Activated naive CD4-positive, alpha-beta T cell treated with anti-CD3 and anti-CD28 coated beads, Interleukin-2, amount 50 U/mL, for 24 hours (primary cell): ENCODE measurements around the gene HMCN1.
A peak's percentile ranks its signal among the peaks of the same experiment; 100 is the strongest.
"Not testable (repeated sequence)": the region's sequence is repeated elsewhere in the genome, so short reads cannot be mapped to it uniquely, and the experiment has no call there.

Experiments used
- H3K27ac Mint-ChIP-seq: one replicate; pipeline ENCODE4 v1.8.0; 2021; ENCODE audit warnings: mild to moderate bottlenecking, mixed read lengths
- H3K27me3 Mint-ChIP-seq: one replicate; pipeline ENCODE4 v1.8.0; 2021; ENCODE audit warnings: mixed read lengths
- H3K36me3 Mint-ChIP-seq: one replicate; pipeline ENCODE4 v1.8.0; 2021; ENCODE audit warnings: mixed read lengths
- H3K4me1 Mint-ChIP-seq: one replicate; pipeline ENCODE4 v1.8.0; 2021; ENCODE audit warnings: mixed read lengths
- H3K4me3 Mint-ChIP-seq: one replicate; pipeline ENCODE4 v1.8.0; 2021; ENCODE audit warnings: mild to moderate bottlenecking, mixed read lengths
- H3K9me3 Mint-ChIP-seq: one replicate; pipeline ENCODE4 v1.8.0; 2021; ENCODE audit warnings: mixed read lengths

The HMCN1 gene

DNA sequence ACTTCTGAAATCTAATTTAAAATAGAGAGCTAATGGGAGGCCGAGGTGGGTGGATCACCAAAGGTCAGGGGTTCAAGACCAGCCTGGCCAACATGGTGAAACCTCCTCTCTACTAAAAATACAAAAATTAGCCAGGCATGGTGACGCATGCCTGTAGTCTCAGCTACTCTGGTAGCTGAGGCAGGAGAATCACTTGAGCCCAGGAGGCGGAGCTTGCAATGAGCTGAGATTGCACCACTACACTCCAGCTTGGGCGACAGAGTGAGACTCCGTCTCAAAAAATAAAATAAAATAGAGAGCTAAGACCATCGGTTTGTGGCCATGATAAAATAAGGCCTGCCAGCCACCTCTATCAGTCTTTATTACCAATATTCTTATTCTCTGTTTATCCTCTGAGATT is 452.1 kb downstream of the HMCN1 start:
- not testable (repeated sequence) for H3K27ac Mint-ChIP-seq, H3K27me3 Mint-ChIP-seq, H3K9me3 Mint-ChIP-seq, H3K4me3 Mint-ChIP-seq, H3K36me3 Mint-ChIP-seq, H3K4me1 Mint-ChIP-seq

- Mint-ChIP-seq H3K27ac (no peak overlapping the region), H3K9me3 (no peaks in the 10 kb centered on the region), H3K4me1 (no peaks in the 10 kb centered on the region), H3K27me3 (peaks cover 7% of the 10 kb centered on the region), H3K36me3 (no peaks in the 10 kb centered on the region), H3K4me3 (no peak overlapping the region)
These were observed 453.4 kb downstream of the HMCN1 start for GRCh38 chr1:186187601-186188000.

GRCh38 chr1:186188004-186188539 is 453.9 kb downstream of the HMCN1 start:
- Mint-ChIP-seq H3K9me3 (no peaks in the 10 kb centered on the region), H3K36me3 (no peaks in the 10 kb centered on the region), H3K4me3 (no peak overlapping the region), H3K27ac (no peak overlapping the region), H3K4me1 (no peaks in the 10 kb centered on the region), H3K27me3 (peaks cover 5% of the 10 kb centered on the region)

GRCh38 chr1:186188736-186189135 is 454.5 kb downstream of the HMCN1 start:
- no peaks in the 10 kb centered on the region for H3K4me1 Mint-ChIP-seq
- peaks cover 5% of the 10 kb centered on the region for H3K27me3 Mint-ChIP-seq
- H3K9me3 Mint-ChIP-seq, result no peaks in the 10 kb centered on the region

DNA sequence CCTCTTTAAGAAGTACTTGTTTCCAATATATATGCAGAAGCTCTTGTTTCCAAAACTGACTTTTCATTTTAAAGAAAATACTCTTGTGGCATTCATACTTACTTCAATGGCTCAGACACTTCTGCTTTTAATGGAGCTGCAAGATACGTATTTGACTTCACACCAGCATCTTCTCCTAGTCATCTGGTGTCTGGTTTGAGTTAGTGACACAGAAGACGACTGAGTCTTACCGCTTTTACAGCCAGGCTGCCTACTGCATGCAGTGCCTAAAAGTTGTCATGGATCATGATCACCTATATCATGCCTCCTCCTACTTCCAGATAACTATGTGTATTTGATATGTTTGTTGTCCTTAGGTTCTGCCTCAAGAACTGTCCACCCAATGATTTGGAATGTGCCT is 455.0 kb downstream of the HMCN1 start:
- Mint-ChIP-seq H3K27ac (no peak overlapping the region), H3K9me3 (no peaks in the 10 kb centered on the region), H3K36me3 (no peaks in the 10 kb centered on the region), H3K4me1 (no peaks in the 10 kb centered on the region), H3K27me3 (peaks cover 5% of the 10 kb centered on the region), H3K4me3 (no peak overlapping the region)

More at GRCh38 chr1:186188736-186189135, 454.5 kb downstream of the HMCN1 start:
- no peak overlapping the region for H3K4me3 Mint-ChIP-seq
- no peak overlapping the region for H3K27ac Mint-ChIP-seq
- no peaks in the 10 kb centered on the region for H3K36me3 Mint-ChIP-seq

- Mint-ChIP-seq H3K27ac (no peak overlapping the region), H3K4me3 (no peak overlapping the region), H3K9me3 (no peaks in the 10 kb centered on the region), H3K27me3 (peaks cover 9% of the 10 kb centered on the region), H3K4me1 (no peaks in the 10 kb centered on the region), H3K36me3 (no peaks in the 10 kb centered on the region)
These were observed 457.3 kb downstream of the HMCN1 start for GRCh38 chr1:186191511-186191910.

DNA sequence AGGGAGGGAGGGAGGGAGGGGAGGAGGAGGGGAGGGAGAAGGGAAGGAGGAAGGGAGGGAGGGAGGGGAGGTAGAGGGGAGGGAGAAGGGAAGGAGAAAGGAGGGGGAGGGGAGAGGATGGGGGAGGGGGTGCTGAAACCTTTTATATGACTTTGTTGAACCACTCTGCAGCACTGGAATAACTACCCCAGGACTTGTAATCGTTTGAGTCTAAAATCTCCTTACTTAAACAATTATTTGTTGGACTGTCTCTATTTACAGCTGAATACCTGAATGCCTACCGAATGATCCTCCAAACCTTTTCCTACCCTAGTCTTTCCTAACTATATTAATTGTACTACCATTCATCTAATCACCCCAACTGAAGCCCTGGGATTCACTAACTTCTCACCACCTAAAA is 459.0 kb downstream of the HMCN1 start:
- H3K27ac Mint-ChIP-seq, result no peak overlapping the region
- no peaks in the 10 kb centered on the region for H3K36me3 Mint-ChIP-seq
- peaks cover 7% of the 10 kb centered on the region for H3K27me3 Mint-ChIP-seq
- no peaks in the 10 kb centered on the region for H3K9me3 Mint-ChIP-seq
- H3K4me3 Mint-ChIP-seq, result no peak overlapping the region
- H3K4me1 Mint-ChIP-seq, result no peaks in the 10 kb centered on the region

DNA sequence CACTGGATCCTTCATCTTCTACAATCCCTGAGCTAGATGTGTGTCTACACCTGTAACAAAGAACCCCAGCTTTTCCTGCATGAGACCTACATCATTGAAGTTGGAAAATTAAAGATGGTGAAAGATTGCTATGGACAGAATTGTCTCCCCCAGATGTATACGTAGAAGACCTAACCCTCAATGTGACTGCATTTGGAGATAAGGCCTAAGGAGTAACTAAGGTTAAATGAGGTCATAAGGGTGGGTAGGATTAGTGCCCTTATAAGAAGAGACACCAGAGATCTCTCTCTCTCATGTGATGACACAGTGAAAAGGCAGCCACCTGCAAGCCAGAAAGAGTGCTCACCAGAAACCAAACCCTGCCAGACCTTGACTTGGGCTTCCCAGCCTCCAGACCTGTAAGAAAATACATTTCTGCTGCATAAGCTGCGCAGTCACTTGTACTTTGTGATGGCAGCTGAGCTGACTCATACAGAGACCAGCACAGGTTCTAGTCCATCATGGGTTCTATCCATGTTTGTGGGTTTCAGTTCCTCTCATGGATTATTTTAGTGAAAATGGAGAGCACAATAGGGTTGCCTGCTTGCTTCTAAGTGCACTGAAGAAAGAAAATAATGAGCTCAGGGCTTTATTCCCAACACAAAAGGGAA is 460.0 kb downstream of the HMCN1 start:
- Mint-ChIP-seq H3K9me3 (no peaks in the 10 kb centered on the region), H3K27me3 (peaks cover 7% of the 10 kb centered on the region), H3K4me3 (no peak overlapping the region), H3K36me3 (no peaks in the 10 kb centered on the region), H3K4me1 (no peaks in the 10 kb centered on the region), H3K27ac (no peak overlapping the region)

DNA sequence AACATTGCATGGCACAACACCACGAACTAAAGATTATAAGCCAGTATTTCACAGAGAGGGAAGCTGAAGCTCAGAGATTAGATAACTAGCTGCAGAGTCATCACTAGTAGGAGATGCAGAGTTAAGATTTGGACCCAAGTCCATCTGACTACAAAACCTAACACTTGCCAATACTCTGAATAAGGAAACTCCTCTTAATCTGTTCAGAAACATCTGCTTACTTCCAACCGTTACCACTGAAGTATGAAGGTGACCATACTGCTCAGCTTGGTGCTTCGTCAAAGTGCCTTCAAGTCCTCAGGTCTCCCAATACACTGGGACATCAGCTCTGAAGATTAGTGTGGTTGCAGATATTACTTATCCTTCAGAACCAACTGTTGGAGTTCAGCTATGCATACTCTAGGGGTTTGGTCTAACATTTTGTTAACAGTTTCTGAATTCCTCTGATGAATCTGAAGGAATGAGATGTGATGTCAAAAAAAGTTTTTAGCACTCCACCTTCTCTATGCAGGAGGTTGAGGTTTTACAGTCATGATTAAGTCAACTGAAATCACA is 461.3 kb downstream of the HMCN1 start:
- H3K9me3 Mint-ChIP-seq, result no peaks in the 10 kb centered on the region
- peaks cover 8% of the 10 kb centered on the region for H3K27me3 Mint-ChIP-seq
- no peaks in the 10 kb centered on the region for H3K36me3 Mint-ChIP-seq
- H3K27ac Mint-ChIP-seq, result no peak overlapping the region
- no peaks in the 10 kb centered on the region for H3K4me1 Mint-ChIP-seq
- H3K4me3 Mint-ChIP-seq, result no peak overlapping the region

GRCh38 chr1:186202271-186202764 is 468.1 kb downstream of the HMCN1 start:
- Mint-ChIP-seq H3K9me3 (no peaks in the 10 kb centered on the region), H3K4me3 (no peak overlapping the region), H3K27ac (no peak overlapping the region), H3K36me3 (peaks cover 3% of the 10 kb centered on the region), H3K27me3 (peaks cover 27% of the 10 kb centered on the region), H3K4me1 (peaks cover 19% of the 10 kb centered on the region)

DNA sequence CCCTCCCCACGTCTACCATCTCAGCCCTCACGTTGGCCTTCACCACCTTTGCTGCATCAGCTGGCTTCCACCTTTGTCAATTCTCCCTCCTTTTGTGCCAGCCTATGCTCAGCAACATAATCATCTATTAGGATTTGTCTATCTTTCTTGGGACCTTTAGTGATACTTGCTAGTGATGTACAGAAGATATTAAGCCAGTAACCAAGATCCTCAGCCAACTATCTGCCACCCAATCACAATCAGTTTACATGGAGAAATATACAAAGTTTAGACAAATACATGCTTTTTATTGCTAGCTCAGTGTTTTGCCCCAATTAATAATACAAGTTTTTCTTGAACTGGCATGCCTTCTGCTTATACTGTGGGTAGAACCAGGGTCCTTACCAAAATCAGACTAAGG is 468.6 kb downstream of the HMCN1 start:
- H3K27ac Mint-ChIP-seq, result no peak overlapping the region

GRCh38 chr1:186206048-186206570 is 471.9 kb downstream of the HMCN1 start:
- Mint-ChIP-seq H3K4me3 (peak overlapping the region; percentile 27), H3K4me1 (peaks cover 19% of the 10 kb centered on the region), H3K9me3 (no peaks in the 10 kb centered on the region), H3K27ac (no peak overlapping the region), H3K36me3 (peaks cover 3% of the 10 kb centered on the region), H3K27me3 (peaks cover 53% of the 10 kb centered on the region)

More for the DNA sequence above, 468.6 kb downstream of the HMCN1 start:
- Mint-ChIP-seq H3K4me3 (no peak overlapping the region), H3K27me3 (peaks cover 29% of the 10 kb centered on the region), H3K36me3 (peaks cover 3% of the 10 kb centered on the region), H3K4me1 (peaks cover 19% of the 10 kb centered on the region), H3K9me3 (no peaks in the 10 kb centered on the region)

DNA sequence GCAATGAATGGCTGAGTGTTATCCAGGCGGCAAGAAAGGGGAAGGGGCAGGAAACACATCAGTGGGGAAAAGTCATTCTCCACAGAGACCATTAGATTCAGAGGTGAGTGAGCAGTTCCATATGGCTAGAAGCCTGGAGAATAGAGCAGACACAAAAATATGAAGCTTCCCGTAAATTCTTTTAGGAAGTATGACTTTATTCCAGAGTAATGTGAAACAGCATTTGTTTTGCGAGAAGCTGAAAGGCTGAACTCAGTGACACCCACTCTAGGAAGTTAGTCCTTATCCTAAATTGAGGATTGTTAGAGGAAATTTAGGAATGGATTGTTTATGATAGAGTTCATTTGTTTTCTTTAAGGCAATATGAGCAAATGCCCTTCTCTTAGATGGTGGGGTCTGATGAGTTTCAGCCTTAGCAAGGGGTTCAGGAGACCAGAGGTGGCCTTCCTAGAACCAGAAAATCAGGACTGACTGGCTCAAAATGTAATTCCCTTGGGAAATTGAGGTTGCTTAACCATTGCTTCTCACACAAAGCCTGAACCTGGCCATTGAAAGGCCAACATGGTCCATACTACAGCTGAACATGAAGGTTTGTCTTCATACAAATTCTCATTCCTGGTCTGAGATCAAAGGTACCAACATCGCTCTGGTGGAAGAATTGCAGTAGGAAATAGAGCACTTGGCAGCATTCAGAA is 473.3 kb downstream of the HMCN1 start:
- Mint-ChIP-seq H3K9me3 (no peaks in the 10 kb centered on the region), H3K36me3 (peaks cover 3% of the 10 kb centered on the region), H3K27ac (peak overlapping the region; percentile 66), H3K27me3 (peaks cover 53% of the 10 kb centered on the region), H3K4me3 (no peak overlapping the region), H3K4me1 (peaks cover 19% of the 10 kb centered on the region)

GRCh38 chr1:186208405-186209129 is 474.4 kb downstream of the HMCN1 start:
- Mint-ChIP-seq H3K9me3 (no peaks in the 10 kb centered on the region), H3K4me3 (no peak overlapping the region), H3K36me3 (peaks cover 3% of the 10 kb centered on the region), H3K27me3 (peaks cover 48% of the 10 kb centered on the region), H3K4me1 (peaks cover 19% of the 10 kb centered on the region), H3K27ac (no peak overlapping the region)

GRCh38 chr1:186210258-186210657 is 476.1 kb downstream of the HMCN1 start:
- peaks cover 17% of the 10 kb centered on the region for H3K4me1 Mint-ChIP-seq

More at GRCh38 chr1:186210258-186210657, 476.1 kb downstream of the HMCN1 start:
- Mint-ChIP-seq H3K9me3 (no peaks in the 10 kb centered on the region), H3K36me3 (peaks cover 2% of the 10 kb centered on the region), H3K27me3 (peaks cover 44% of the 10 kb centered on the region), H3K4me3 (no peak overlapping the region), H3K27ac (no peak overlapping the region)
